Fibroblast of upper back skin (primary cell): Measurements from ENCODE around the gene GATA2.

ENCODE experiments used
- DNase-seq: peaks from one replicate; pipeline ENCODE4 v3.0.0-alpha.2; 2013

Gene GATA2

DNA sequence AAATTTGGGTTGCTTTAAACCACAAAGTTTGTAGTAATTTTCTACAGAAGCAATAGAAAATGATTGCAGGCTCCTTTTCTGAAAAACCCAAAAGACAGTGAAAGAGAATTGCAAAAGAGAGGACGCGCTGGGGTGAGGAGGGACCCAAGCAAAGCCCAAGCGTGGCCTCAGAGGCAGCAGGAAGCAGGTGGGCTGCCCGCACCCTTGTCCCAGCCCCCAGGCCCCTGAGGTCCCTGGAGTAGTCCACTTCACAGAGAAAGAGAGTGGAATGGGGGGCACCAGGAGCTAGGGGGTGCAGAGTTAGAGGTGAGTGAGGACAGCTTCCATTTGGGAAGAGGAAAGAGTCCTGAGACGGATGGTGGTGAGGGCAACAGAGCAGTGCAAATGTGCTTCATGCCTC is 37.9 kb downstream of the GATA2 start:
- DNase-seq, result no peak

GRCh38 chr3:128454310-128454618 is 38.7 kb downstream of the GATA2 start:
- DNase-seq, result no peak

- DNase-seq, result no peak
Measured at GRCh38 chr3:128453501-128454309, 39.3 kb downstream of the GATA2 start.

- DNase-seq, result no peak
Measured at GRCh38 chr3:128452678-128453275, 40.2 kb downstream of the GATA2 start.

GRCh38 chr3:128452120-128452519 is 40.9 kb downstream of the GATA2 start:
- no peak for DNase-seq

DNA sequence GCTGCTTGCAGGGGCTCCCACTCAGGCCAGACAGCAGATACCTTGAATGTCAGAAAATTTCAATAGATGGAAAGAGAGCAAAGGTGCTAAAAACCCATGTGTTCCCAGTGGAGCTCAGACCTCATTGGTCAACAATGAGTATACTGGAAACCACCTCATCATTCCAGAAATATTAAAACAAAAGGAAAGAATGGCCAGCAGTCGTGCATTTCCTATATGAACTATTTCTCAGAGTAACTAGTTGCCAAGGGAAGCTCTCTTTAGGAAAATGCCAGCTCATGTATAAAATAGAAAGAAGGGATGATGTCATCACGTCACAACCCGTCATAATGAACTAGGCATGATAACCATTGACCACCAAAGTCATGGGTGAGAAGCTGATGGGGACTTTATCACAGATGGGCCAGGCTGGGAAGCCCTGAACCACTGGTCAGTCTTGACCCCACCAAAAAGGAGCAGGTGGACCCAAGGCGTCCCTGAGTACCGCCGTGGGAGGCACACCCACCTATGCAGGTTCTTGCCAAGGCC is 43.8 kb downstream of the GATA2 start:
- no peak for DNase-seq

- DNase-seq, result no peak
Measured at GRCh38 chr3:128448491-128448890, 44.5 kb downstream of the GATA2 start.

DNA sequence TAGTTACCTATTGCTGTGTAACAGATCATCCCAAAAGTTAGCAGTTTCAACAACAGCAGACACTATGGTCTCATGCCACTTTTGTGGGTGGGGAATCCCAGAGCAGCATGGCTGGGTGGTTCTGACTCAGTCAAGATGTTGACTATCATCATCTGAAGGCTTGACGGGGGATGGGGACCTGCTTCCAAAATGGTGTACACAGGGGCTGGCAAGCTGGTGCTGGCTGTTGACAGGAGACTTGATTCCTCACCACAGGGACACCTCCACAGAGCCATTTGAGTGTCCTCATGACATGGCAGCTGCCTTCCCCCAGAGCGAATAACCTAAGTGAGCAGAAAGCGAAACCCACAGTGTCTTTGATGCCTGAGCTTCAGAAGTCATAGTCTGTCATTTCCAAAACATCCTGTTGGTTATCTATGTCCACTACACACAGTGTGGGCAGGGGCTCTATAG is 45.4 kb downstream of the GATA2 start:
- DNase-seq, result no peak

DNA sequence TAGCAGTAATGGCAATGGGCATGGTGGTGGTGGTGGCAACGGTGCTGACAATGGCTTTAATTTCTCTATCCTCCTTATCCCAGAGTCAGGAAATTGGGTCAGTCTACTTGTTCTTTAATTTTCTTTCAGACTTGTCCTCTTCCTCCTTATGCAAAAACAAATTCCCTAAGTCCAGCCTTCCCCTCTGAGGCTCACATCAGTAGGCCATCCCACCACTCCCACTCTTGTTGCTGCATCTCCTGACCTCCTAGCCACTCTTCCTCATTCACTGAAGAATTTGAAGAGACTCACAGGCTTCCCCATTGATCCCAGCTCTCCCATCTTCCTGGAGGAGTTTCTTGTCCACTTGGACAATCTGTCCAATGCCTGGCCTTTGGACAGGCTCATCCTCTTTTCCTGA is 46.2 kb downstream of the GATA2 start:
- DNase-seq, result no peak

DNA sequence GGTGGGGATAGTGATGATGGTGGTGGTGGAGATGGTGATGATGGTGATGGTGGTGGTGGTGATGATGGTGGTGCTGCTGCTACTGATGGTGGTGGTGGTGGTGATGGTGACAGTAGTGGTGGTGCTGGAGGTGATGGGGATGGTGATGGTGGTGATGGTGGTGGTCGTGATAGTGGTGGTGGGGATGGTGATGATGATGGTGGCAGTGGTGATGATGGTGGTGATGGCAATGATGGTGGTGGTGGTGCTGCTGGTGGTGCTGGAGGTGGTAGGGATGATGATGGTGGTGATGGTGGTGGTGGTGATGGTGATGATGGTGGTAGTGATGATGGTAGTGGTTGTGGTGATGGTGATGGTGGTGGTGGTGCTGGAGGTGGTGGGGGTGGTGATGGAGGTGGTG is 47.6 kb downstream of the GATA2 start:
- DNase-seq, result no peak

GRCh38 chr3:128443771-128444170 is 49.2 kb downstream of the GATA2 start:
- DNase-seq, result no peak

- no peak for DNase-seq
Measured at GRCh38 chr3:128442949-128443348, 50.1 kb downstream of the GATA2 start.

- DNase-seq, result no peak
Measured at GRCh38 chr3:128442070-128442469, 50.9 kb downstream of the GATA2 start.

DNA sequence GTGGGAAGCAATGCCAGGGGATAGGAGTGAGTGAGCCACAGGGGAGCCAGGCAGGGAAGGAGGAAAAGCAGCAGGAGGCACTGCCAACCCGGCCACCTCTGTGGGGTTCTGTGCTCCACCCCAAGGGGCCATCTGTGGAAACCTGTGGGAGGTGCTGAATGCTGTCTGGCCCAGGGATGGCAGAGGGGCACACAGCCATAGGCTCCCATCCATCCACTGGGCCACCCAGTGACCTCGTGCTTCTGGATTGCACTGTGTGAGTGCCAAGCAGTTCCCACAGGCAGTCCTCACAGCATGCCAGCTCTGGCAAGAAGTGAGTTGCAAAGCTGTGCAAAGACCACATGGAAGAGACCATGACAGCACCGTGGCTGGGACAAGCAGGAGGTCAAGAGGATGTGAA is 53.8 kb downstream of the GATA2 start:
- DNase-seq, result no peak

DNA sequence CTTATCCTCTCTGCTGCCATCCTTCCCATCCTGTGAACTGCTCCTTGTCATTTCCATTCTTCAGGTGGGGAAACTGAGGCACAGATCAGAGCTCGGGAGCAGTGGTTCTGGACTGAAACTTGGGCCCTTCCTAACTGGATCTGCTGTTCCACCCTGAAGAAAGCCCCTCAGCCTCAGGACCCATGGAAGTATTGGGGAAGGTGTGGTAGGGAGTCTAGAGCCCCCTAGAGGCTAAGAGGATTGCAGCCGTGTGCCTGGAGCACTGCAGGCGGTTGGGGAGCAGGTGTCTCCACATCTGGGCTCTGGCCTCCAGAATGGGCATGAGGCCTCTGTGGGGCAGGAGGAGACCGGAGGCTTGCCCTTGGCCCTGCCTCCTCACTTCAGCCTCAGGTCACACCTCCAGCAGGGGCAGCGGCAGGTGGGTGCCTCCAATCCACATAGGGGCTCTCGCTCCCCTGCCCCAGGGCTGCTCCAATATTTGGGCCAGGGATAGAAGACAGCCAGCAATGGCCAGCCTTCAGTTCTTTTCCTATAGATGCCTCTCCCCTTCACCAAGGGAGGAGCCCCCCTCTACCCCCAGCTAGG is 54.4 kb downstream of the GATA2 start:
- no peak for DNase-seq

DNA sequence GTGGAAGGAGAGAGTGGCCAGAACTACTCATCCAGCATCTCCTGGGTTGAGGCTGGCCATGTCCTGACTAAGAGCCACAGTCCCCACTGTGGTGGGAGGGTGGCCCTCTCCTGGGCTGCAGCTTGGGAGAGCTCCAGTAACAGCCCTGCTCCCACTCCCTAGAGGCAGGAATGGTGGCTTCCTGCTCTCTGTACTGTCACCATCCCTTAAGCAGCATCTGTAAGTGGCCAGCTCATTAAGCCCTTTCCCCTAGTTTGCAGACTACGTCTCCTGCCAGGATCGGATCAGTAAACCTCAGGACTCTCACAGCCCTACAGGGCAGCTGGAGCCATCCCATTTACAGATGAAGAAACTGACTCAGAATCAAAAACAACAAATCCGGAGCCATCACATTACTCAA is 56.8 kb downstream of the GATA2 start:
- no peak for DNase-seq

DNA sequence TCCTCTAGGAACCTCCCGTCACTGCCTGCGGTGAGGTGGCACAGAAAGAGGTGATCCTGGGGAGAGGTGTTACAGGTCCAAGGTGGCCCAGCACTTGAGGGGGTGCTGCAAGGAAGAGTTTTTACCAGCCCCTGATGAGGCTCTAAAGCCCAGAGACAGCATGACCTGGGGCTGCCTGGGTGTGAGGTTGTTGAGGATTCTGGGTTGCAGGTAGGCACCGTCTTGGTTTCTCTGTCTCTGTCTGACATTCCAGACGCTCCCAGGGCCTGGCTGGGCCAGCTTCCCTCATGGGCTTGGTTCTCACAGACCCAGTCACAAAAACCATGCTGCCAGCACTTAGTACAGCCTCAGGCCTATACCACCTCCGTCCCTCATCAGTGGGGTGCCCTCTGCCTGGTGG is 57.4 kb downstream of the GATA2 start:
- DNase-seq, result no peak

DNA sequence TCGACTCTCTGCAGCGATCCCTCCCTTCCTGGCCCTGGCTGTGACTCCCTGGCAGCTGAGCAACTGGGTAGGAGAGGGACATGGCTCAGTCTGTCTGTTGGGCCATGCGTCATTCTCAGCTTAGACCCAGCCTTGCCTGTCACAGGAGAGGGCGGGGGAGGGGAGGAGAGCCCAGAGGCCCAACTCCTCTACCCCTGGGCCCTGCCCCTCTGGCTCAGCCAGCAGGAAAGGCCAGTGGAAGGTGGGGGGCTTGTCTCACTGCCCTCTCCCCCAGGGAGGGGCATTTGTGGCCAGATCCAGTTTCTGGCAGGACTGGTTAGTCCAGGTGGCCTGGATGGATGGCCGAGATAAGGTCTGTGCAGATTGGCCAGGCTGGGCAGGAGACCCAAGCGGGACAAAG is 57.9 kb downstream of the GATA2 start:
- DNase-seq, result no peak

GRCh38 chr3:128434524-128434923 is 58.5 kb downstream of the GATA2 start:
- DNase-seq, result no peak

DNA sequence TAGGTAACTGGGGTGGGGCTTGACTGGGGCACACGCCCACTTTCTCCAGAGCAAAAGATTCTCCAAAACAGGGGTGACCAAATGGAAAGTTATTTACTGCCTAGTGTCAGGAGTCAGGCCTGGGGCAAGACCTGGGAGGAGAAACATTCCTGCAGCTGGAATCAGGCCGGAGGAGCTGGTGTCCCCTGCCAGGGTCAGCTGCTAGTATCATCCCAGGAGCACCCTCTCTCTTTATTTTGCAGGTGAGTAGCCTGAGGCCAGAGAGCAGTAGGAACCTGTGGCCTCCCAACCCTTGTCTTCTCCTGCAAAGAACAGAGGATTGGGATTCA is 59.2 kb downstream of the GATA2 start:
- DNase-seq, result no peak

DNA sequence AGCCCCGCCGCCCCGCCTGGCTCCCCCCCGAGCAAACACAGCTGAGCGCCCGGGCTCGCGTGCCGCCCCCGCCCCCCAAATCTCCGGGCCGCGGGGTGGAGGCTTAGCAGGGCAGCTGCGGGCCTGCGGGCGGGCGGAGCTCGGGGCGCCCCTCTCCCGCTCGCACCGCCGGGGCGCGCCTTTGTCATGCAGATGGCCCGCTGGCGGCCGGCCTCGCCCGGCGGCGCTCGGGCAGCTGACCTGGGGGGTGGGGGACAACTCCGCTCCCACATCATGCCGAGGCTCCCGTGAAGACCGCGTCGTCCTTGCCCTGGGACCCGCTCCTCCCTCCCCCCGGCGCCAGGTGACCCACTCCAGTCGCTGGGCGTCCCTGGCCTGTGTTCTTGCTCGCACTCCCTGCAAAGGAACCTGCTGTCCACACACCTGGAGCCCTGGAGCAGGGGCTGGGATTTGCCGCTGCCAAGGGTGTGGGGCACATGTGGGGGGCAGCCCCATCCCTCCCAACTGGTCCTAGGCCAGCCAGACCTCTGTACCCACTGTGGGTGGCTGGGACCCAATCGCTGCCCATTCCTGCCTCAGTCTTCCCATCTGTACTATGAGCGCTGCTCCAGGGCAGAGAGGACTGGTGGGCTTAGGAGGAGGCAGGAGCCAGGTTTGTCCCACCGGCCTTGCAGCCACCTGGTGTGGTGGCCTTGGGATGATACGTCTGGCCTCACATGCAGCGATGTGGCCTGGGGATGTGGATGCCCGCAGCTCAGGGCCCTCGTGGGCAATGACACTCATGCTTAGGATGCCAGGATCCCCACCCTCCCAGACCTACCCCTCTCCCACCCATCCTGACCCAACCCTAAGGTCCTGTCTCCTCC is 59.8 kb downstream of the GATA2 start:
- no peak for DNase-seq

DNA sequence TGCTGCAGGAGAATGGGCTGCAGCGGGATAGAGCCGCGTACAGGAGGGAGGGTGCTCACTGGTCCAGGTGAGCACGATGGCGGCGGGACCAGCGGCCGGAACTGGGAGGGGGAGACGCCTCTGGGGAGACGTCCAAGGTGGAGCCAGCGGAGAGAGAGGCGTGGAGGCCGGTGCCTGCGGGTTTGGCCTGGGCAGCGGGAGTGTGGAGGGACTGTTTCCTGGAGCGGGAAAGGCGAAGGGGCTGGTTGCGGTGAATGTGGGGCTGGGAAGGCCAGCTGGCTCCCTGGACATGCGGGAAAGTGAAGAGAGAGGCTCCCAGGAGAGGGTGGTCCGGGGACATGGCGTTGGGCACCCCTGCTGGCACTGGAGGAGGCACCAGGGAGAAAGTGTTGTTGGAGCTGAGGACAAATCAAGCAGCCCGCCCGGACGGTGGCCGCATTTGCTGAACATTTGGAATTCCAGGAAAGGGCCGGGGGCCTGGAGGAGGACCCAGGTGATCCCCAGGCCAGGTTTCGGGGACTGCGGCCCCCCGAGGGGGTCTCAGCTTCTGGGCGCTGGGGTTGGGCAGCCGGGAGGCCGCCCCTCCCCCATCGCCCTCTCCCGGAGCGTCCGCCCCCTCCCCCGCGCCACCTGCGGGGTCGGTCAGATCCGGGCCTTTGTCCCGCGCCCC is 60.6 kb downstream of the GATA2 start:
- no peak for DNase-seq

DNA sequence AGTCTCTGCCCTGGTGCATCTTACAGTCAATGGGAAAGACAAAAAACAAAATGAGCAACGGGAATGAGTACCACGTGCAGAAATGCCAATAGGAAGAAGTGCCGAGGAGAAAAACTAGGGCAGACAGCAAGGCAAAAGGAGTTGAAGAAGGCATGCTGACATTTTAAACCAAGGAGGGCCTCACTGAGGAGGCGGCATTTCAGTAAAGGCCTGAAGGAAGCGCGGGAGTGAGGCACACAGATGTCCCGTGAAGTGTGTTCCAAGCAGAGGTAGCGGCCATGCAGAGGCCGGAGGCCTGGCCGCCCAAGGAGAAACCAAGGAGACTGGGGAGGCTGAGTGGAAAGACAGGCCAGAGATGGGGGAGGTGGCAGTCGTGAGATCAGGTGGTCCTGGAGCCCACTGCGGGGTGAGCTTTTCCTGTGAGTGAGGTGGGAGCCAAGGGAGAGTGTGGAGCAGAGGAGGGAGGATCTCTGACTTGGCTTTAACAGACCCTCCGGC is 61.1 kb downstream of the GATA2 start:
- no peak for DNase-seq
